Measurements from ENCODE around the gene CBX5.
A peak's percentile ranks its signal among the peaks of the same experiment; 100 is the strongest.
"Not testable (repeated sequence)": the region's sequence is repeated elsewhere in the genome, so short reads cannot be mapped to it uniquely, and the experiment has no call there.

Gene CBX5

DNA sequence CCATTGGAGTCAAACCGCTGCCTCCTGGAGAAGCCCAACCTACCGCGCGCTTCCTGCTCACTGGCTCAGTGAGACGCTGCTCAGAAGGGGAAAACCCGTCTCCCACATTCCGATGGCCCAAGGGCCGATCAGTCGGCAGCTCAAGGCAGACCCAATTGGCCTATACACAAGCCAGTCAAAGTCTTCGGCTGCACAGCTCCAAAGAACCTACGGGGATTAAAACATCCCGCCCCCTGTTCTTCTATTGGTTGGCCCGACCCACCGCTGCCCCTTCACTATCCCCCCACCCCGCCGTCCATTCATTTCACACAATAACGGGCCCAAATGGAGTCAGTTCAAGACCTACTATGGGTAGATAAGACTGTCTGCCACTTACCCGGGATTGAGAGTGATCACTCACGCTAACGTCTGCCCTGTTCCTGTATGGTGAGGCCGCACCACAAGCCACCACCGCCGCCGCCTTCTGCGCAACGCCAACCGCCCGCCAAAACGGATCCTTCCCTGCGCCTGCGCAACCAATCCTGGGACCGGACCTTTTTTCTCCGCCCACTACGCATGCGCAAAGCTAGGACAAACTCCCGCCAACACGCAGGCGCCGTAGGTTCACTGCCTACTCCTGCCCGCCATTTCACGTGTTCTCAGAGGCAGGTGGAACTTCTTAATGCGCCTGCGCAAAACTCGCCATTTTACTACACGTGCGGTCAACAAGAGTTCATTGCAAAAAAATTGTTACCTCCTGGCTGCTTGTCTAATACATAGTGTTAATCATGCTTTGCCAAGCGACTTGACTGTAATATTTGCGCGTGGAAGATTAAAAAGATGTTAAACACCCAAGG, at the start of gene CBX5:
Gene CBX5, minus strand, starts transcription at position 491 of the 836 bp plus-strand sequence. CDS start 22,472 bp downstream, outside the sequence.
- H3K4me3 ChIP-seq (ENCODE audit: low read length), result peak within 1 kb of the TSS; percentile 98
- no peak for TF ChIP-seq ZNF274 (IDR thresholded peaks at IDR 0.05; ENCODE audit: low read depth, low read length)

- TF ChIP-seq ZNF274 (IDR thresholded peaks at IDR 0.05; ENCODE audit: low read depth, low read length), result no peak
- H3K4me3 ChIP-seq (ENCODE audit: low read length), result no peak overlapping the region
These were observed 48.8 kb upstream of the CBX5 start for GRCh38 chr12:54328595-54329337.

- H3K4me3 ChIP-seq (ENCODE audit: low read length), result peak overlapping the region; percentile 96
These were observed 45.7 kb upstream of the CBX5 start for GRCh38 chr12:54325442-54326109.

DNA sequence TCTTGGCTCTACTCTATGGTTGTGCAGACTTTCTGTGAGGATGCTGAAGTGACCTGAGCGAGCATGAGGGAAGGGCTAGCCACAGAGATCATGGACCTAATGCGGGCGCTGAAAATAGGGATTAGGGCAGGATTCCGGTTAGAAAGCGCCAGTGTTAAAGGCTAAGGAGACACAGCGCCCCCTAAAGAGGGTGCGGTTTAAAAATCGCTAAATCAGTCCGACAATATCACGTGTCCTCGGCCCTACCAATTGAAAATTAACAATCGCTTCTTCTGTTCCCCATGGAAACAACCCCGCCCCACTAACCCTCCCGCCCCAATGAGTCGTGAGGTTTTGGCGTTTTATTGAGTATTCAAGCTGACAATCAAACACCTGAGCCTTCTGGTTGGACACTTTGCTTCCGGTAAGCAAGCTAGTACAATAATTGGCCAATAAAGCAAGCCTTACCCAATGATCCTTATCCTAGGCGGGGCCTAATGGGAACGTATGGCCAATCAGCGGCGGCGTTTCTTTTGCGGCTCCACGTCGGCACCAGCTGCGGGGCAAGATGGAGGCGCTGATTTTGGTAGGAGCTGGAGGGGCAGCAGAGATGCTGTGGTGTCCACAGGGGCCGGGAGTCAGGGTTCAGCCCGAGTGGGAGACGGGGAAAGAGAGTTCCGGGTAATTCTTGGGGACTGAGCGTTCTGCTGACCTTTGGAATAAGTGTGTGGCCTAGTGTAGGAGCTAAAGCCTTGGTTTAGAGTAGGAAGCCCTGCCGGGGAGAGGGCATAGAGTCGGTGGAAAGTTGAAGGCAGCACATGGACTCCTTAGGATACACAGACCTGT, 44.9 kb upstream of the CBX5 start, which contains the start of gene COPZ1:
Gene COPZ1, plus strand, starts transcription at position 515 of the 825 bp plus-strand sequence. Its CDS starts 33 bp downstream, at position 548.
- H3K4me3 ChIP-seq (ENCODE audit: low read length), result peak within 1 kb of the TSS; percentile 96

GRCh38 chr12:54321363-54321762, 41.4 kb upstream of the CBX5 start:
- TF ChIP-seq ZNF274 (IDR thresholded peaks at IDR 0.05; ENCODE audit: low read depth, low read length), result no peak
- H3K4me3 ChIP-seq (ENCODE audit: low read length), result no peak overlapping the region

More for the DNA sequence above, 44.9 kb upstream of the CBX5 start, which contains the start of gene COPZ1:
- no peak for TF ChIP-seq ZNF274 (IDR thresholded peaks at IDR 0.05; ENCODE audit: low read depth, low read length)

- H3K4me3 ChIP-seq (ENCODE audit: low read length), result not testable (repeated sequence)
These were observed 32.4 kb upstream of the CBX5 start for GRCh38 chr12:54312309-54312708.

GRCh38 chr12:54311051-54311450, 31.1 kb upstream of the CBX5 start:
- TF ChIP-seq ZNF274 (IDR thresholded peaks at IDR 0.05; ENCODE audit: low read depth, low read length), result no peak
- H3K4me3 ChIP-seq (ENCODE audit: low read length), result no peak overlapping the region

GRCh38 chr12:54306925-54307741, 27.2 kb upstream of the CBX5 start:
- no peak overlapping the region for H3K4me3 ChIP-seq (ENCODE audit: low read length)
- no peak for TF ChIP-seq ZNF274 (IDR thresholded peaks at IDR 0.05; ENCODE audit: low read depth, low read length)

- no peak for TF ChIP-seq ZNF274 (IDR thresholded peaks at IDR 0.05; ENCODE audit: low read depth, low read length)
These were observed 24.4 kb upstream of the CBX5 start for GRCh38 chr12:54304187-54304810.

DNA sequence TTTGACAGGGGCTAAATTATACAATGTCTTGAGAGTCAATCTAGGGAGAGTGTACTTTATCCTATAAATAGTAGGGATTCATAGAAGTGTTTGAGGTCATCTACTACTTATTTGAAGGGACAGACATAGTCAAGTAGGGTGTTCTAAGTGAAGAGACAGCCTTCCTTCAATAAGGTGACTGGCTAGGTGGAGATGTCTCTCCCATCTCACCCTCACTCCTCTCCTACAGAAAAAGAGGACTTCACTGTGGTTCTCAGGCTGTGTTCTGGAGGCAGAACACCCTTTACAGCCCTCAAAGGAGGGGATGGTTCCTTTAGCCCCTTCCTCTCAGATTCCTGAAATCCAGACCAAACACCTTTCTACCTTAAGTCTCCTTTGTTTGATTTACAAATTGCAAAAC, 23.7 kb upstream of the CBX5 start:
- no peak overlapping the region for H3K4me3 ChIP-seq (ENCODE audit: low read length)
- no peak for TF ChIP-seq ZNF274 (IDR thresholded peaks at IDR 0.05; ENCODE audit: low read depth, low read length)

More at GRCh38 chr12:54304187-54304810, 24.4 kb upstream of the CBX5 start:
- H3K4me3 ChIP-seq (ENCODE audit: low read length), result no peak overlapping the region

DNA sequence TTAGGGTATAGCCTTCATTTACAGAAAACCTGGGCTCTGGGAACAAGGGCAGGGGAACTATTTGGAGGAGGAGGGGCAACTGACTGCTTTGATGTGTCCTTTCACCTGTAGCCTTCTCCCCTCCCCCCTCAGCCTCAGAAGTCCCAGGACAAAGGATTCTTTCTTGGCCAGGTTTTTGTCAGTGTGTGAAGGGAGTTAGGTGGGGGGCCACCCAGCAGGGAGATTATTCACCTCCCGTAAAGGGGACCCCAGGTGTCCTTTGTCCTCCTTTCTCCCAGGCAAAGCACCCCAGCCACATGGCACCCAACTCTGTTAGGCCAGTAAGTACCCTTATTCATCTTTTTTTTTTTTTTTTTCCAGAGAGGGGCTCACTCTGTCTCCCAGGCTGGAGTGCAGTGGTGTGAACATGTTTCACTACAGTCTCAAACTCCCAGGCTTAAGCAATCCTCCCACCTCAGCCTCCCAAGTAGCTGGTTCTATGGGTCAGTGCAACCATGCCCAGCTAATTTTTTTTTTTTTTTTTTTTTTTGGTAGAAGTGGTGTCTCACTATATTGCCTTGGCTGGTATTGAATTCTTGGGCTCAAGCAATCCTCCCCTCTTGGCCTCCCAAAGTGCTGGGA, 21.6 kb upstream of the CBX5 start:
- no peak for TF ChIP-seq ZNF274 (IDR thresholded peaks at IDR 0.05; ENCODE audit: low read depth, low read length)
- H3K4me3 ChIP-seq (ENCODE audit: low read length), result no peak overlapping the region

Data from GM08714 (cell line).